TTC549 (cell line): ENCODE results near the gene DGKG.

Source experiments
- FAIRE-seq: peaks from 2 replicates; lab custom pipeline; 2012; peaks lifted over from hg19 to GRCh38; lab: Jason Lieb, UNC

The DGKG gene

DNA sequence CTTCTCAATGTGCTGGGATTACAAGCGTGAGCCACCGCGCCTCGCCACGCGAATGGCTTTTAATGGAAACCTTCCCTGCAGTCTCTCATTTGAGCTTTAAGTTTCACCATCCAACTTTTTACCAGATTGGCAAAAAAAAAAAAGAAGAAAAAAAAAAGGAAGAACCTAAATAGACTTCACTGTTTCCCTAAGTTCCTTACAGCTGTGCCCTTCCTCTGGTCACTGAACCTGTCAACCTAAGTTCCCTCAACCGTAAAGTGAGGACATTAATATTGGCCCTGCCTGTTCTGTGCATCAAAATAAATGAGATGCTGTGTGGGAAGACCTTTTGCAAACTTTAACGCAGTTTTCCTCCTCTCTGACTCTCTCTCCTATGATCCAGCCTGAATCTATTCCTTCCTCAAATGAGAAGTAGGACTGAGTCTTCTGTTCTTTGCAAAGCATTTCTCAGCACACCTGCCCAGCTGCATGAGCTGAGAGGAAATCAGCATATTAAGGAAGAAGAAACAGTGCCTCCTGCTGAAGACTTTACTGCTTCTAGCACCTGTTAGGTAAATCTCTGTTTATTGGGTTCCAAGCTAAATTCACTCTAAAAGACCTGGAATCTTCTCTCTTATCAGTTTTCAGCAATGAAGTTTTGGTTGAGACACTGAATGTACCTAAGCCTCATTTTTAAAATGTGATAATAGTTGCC, 153.6 kb downstream of the DGKG start:
- FAIRE-seq, result no peak

DNA sequence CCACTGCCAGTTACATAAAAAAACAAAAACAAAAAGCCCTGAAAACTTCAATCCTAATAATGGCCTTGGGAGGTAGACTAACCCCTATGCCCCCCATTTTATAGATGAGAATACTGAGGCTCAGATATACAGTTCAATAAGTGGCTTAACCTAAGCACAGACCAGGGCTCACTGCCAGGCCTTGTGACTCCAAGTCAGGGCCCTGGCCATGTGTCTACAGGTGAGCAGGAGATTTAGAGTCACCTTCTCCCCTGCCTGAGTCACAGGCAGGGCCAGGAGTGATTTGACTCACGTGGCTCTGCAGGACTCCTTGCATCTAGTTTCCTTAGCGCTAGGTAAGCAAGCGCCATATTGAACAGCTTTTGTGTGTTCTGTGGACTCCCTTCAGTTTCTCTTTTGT, 154.5 kb downstream of the DGKG start:
- FAIRE-seq, result no peak

DNA sequence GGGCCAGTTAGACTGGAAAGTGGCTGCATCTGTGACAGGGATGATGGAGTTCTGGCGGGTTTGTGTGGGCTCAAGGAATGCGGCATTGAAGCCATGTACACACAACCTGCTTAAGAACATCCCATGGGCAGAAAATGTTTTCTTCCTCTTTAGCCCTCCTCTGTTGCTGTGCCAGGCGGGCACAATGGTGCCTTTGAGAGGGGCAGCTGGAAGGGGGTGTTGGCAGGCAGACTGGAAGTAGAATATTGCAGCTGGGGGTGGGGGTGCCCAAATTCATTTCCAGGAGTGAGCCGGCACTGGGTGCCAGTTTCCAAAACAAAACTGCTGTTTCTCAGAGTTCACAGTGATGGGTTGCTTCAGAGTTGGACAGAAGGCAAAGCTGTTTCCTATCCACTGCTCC, 161.3 kb downstream of the DGKG start:
- FAIRE-seq, result no peak

DNA sequence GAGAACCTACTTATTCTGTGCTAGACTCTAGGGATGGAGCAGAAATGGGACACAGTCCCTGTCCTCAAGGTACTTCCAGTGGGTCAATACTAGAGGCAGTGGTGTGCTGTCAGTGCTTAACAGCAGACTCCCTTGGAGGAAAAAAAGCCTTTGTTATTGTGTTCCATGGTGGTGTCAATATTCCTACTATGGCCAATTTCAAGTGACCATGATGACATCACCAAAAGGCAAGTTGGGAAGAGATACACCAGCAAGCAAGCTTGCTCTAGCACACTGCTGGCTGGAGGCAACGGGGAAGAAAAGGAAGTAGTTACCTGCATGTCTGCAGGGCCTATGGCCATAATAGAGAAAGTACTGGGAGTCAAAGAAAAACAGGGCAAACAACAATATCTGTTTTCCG, 163.6 kb downstream of the DGKG start:
- no peak for FAIRE-seq

DNA sequence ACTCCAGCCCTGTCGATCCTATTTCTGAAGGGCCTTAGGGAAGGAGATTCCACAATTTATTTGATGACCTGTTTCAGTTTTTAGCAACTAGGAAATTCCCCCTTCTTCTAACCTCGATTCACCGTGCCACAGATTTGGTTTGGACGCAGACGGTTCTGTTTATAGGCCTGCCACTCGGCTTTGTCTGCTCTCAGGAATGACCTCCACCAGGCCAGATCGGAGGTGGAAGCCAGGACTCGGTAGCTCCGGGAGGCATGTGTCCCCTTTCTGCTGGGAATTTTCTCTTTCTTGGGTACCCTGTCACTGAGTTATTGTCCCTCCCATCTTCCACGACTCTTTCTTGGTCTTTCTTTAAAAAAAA, 167.6 kb downstream of the DGKG start:
- no peak for FAIRE-seq

DNA sequence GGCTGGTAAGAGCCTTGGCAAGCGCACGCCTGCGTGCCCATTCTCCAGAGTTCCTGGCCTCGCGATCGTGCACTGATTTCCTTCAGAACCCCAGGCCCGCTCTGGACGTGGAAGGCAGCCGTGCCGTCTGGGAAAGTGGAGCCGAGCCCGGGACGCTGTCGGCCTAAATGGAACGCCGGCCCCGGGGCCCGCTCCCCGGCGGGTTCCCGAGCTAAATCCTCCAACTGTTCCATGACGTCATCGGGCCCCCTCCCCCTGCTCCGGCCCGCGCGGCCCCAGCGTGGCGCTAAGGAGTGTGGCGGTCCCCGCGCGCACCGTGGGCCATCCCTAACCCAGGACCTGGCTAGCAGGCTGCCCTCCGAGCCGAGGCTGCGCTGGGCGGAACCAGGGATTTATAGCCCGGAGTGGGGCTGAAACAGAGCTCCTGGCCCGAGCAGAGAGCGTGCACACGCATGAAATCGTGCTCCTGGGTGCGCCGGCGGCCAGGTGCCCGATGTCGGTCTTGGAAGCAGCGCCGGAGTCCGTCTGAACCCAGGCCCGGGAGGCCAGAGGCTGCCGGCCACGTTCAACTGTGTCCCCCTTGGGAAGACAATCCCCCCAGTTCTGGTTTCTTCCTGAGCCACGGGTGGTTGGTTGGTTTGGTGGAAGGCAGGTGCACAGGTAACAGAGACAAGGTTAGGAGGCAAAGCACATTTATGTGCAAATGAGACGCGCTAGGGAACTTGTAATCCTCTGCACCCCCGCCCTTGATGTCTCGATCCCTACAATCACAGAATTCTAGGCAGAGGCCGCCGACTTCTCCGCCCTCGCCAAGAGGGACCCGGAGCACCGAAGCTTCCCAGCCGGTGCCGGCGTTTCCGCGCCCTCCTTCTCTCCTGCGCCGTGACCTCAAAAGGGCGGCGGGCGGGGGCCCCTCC, 168.2 kb downstream of the DGKG start:
- FAIRE-seq, result no peak

DNA sequence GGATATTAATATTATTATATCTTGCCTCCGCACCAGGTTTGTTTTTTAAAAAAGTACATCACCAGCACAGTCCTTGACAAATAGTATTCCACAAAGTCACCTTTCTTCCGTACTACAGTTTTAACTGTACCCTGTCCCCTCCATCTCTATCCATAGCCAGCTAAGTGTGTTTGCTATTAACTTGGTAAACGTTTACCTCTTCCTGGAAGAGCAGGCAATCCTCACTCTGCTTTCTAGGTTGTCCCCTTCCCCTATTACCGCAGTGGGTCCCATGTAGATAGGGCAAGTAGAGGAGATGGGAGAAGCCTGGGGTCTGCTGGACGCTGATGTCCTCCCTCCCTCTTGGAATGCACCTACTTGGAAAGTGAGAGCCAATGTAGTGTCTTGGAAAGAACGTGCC, 169.2 kb downstream of the DGKG start:
- no peak for FAIRE-seq

DNA sequence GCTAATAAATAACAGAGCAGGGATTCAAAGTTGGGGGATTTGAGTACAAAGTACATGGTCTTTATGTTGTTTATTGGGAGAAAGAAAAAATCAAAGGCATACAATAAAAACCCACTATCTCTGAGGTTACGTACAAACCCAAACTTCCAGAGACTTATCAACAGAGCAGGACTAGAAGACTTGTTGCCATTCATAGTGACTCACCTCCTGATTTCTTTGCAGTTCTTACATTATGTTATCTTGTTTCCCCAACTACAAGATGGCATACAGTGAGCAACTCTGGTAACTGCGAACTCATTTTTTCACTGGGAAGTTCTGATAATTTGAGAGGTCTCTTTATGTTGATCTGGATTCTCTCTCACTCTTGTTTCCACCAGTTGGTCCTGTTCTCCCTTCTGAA, 172.5 kb downstream of the DGKG start:
- FAIRE-seq, result no peak

DNA sequence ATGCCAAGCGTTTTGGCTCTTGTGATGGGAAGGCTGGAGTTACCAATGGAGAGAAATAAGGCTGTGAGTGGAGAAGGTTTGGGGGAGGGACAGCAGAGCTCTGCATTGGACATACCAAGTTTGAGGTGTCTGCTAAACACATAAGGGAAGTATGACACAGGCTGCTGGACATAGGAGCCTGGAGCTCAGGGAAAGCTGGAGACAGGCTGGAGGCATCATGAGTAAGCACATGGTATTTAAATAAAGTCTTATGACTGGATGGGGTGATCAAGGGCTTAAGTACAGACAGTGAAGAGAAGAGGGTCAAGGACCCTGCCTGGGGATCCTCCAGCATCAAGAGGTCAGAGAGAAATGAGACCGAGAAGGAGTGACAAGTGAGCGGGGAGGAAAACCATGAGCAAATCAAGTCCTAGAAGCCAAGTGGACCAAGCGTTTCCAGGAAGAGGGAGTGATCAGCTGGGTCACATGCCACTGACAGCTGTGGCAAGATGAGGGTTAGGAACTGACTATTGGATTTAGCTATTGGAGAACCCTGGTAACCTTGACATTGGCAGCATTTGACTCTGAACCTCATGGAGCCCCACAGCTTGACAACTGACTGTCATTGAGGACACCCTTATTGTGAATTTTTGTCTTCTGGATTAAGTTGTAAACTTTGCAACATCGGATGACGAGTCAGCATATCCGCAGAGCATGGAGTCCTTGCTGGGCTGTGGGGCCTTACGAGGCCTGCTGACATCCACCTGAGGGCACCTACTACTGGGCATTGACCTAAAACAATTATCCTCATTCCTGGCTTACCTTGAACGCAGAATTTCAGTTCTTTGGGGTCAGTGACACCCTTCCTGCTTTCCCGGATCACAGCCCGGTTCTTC, 174.4 kb downstream of the DGKG start:
- FAIRE-seq, result no peak

DNA sequence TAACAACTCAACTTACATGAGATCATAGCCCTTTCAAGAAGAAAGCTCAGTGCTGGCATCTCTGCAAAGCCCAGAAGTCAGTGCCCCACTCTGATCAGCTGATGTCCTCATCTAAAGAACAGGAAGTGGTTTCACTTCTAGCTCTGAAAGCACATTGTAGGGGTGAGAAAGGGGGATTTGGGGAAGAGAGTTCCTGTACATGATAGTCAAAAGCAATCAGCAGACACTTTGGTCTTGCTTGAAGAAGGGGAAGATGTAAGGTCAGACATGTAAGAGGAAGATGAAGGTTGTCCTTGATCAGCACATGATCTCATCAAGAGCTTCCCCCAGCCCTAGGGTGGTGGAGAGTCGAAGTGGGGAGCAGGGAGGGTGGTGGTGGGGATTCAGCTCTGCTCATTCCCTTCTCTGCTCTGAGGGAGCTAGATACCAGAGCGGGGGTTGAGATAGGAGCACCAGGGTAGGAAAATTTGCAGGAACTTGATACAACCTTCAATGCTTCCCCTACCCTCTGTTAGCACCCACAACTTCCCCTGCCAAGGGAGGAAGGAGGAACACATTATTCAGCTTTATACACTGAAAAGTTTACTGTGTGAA, 176.7 kb downstream of the DGKG start:
- FAIRE-seq, result no peak

DNA sequence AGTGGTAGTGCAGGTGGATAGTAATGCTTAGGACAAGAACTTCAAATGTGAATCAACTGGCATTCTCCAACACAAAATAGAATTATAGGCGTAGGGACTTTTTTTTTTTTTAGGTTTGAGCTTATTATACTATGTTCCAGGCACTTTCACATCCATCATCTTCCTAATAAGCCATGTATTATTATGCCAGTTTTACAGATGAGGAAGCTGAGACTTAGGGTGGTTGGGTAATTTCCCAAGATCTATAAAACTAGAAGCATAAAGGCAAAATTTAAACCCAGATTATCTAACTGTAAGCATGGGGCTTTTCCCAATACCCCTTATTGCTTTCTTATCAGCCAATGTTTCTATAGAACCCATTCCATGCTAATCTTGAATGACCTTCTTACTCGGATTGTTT, 178.0 kb downstream of the DGKG start:
- FAIRE-seq, result no peak

DNA sequence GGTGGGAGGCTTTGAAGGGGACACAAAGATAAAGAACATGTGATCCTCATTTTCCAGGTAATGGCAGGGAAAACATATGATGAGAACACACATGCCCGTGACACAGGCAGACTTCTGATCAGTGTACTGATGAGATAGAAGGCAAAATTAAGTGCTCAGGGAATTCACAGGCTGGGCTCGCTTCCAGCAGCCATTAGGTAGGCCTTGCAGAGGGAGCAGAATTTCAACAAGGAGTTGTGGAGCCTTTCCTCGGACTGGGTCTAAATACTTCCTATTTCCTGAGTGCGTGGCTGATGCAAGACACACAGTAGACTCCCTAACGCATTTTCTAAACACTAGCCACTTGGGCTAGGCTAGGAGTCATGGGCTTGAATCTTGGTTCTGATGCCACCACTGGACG, 179.2 kb downstream of the DGKG start:
- FAIRE-seq, result no peak

DNA sequence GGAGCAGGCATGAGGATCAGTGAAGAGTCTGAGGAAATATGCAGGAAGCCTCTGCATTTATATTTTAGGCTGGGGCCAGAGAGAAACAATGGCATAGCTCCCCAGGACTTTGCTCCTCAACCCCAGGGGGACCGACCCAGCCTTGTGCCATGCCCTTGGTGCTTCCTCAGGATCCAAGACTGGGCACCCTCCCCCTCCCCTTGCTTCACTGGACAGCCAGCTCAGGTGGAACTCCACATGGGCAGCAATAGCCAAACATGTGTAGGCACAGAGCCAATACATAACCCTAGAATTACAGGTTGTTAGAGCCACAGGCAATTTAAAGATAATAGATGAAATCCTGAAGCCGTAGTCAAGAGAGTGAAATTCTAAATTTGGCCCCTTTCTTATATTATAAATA, 180.1 kb downstream of the DGKG start:
- FAIRE-seq, result no peak

DNA sequence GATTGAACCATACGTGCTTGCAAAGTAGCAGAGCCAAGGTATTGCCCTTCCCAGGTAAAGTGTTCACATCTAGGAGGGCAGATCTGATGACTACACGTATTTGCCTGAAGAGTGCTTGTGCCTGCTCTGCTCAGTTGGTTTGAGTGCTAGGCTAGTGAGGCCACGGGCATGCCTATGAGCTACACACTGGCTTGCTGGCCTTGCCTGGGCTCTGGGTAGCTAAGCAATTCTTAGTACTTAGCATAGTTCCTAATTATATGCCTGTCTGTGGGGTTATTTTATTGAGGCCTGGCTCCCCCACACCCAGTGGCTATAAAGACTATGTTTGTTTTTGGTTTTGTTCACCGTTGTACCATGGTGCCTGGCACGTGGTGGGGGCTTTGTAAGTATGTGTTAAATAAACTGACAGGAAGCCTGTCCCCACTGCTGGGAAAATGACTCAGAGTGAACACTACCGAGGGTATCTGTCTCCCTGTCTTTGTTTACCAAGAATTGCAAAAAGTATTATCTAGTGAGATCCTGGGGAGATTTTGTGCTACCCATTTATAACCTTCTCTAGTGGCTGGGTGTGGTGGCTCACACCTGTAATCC, 181.0 kb downstream of the DGKG start:
- FAIRE-seq, result no peak

DNA sequence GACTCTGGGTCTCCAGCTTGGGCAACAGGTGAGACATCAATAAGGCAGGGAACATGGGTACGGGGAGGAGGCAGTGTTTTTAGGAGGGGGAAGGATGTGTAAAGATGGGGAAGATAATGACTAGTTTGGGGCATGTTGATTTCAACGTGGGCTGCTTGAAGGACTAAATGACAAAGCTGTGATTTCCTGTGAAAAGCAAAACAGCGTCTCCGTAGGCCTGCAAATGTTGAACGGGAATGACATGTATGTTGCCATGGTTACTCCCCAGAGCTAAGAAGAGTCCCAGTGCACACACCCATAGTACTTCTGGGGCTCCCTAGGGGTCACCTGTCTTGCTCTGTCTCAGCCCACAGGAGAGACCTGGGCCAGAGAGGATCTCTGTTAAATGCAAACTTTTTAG, 181.9 kb downstream of the DGKG start:
- no peak for FAIRE-seq

DNA sequence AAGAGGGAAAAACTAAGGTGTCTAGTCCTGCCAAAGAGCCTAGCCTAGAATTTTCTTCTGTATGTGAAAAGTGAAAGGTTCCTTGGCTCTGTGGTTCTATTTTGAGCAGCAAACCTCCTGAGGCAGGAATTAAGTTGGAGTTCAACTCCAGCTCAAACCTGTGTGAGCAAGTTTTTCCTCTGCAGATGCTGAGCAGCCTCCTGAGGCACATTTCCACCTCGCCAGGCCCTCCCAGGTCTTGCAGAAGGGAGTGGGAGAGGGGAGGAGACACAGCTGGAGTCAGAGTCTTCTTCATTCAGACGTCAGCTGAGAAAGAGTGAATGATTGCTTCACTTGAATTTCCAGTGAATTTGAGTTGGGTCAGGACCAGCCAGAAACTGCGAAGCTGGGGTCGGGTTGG, 183.6 kb downstream of the DGKG start:
- no peak for FAIRE-seq

DNA sequence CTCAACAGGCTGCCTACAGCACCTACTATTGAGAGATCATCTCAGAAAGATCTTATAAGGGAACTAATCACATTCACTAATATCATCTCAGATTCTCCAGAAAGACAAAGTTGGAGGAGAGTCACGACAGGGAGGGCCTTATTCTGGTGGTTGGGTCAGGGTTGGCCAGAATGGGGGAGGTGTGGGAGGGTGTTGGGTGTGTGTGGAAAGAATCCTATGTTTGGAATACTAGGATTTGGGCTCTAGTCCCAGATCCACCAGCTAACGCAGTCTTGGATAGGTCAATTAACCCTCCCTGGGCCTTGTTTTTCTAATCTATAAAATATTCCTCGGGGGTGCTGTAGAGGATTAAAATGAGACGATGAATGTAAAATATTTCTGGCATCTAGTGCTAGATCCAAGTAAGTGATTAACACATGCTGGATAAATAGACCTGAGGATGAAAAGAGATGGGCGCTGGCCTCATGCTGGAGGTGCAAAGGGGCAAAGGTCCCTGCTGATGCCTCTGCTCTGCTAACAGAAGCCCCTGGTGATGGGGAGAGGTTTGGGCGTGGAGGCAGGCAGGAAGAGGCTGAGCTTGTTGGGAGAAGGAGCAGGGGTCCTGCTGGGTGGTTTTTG, 185.6 kb downstream of the DGKG start:
- no peak for FAIRE-seq

DNA sequence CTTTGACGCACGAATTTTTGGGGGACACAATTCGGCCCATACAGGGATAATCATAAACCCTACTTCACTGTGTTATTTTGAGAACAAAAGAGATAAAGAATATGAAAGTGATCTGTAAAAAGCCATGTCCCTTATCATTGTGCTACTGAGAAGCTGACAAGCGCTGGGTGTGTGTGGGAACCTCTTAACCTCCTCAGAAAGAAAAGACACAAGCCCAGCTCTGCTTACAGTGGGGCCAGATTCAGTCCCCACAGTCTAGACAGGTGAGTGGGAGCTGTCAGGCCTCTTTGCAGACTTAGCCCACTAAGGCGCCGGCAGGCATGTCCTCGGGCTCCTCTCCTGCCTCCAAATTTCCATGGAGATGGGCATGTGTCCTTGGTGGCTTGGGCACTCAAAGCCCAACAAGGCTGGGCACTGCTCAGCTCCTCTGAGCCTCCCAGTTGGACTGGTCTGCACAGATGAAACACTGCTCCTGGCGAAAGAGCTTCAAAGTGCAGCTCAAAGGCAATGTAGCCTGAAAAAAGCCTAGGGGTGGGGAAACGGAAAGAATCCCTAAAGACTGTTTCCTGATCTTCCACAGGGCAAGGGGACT, 188.7 kb downstream of the DGKG start:
- FAIRE-seq, result no peak

DNA sequence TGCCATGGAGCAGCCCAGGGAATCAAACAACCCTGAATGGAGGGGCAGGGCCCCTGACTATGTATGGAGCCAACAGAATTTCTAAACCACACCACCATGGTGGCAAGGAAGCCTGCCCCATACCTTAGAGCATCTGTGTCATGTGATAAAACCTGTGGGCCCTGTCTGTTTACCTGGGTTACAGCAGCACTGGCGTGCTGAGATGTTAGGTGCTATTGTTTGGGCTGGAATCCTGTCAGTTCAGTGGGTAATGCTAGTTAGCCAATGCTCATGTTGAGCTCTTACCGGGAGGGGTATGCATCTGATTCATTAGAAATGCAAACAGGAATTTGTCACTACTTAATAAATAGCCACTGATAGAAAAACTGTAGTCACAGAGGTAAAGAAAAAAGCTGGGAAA, 189.7 kb downstream of the DGKG start:
- FAIRE-seq, result no peak

DNA sequence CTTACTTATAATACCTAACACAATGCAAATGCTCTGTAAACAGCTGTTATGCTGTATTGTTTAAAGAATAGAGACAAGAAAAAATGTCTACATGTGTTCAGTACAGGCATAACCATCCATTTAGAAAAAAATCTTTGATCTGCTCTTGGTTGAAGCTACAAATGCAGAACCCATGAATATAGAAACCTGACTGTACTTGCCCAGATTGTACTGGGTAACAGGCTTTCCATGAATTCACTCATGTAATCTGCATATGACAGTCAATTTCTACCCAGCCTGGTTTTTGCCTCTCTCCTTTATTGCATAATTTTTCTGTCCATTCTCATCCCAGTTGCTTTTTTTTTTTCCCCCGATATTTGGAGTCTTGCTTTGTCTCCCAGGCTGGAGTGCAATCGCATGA, 190.5 kb downstream of the DGKG start:
- FAIRE-seq, result no peak

DNA sequence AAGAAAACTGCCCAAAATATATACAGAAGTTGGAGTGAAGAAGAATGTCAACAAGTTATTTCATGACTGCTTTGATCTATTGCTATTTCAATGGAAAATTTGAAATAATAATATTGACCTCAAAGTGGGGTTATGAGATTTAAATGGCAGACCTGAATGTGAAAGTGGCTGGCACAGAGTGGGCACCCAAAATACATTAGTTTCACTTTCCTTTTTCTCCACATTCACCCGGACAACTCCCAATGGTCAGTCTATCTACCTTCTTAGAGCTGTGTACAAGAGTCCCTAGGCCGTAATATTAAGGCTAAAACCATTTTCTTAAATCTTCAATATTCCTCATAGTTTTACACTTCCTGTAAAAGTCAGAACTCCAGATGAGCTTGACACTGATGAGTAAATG, 191.5 kb downstream of the DGKG start:
- FAIRE-seq, result no peak
